PFSK-1 (cell line): ENCODE measurements around the gene SON. TPM values are rescaled to one million over a fixed set of nuclear protein-coding genes. Genes with fewer than 3 reads are reported as not detected.
A peak's percentile ranks its signal among the peaks of the same experiment; 100 is the strongest.

ENCODE experiments used
- FOXP2 ChIP-seq: optimal IDR thresholded peaks from 2 replicates; pipeline ENCODE3; 2011; ENCODE audit warnings: borderline replicate concordance, control low read depth, inconsistent platforms; ENCODE audit not compliant: insufficient read depth; ENCODE audit errors: extremely low read length, extremely low read depth
- POLR2AphosphoS5 ChIP-seq: IDR thresholded peaks from 2 replicates; pipeline ENCODE4 v1.6.1; 2012; ENCODE audit warnings: low read depth, mild to moderate bottlenecking, control low read depth, low read length, moderate library complexity
- SIN3A ChIP-seq: IDR thresholded peaks from 2 replicates; pipeline ENCODE4 v1.6.1; 2012; ENCODE audit warnings: mild to moderate bottlenecking, low read length, moderate library complexity, borderline replicate concordance; ENCODE audit not compliant: insufficient read depth
- TAF1 ChIP-seq: IDR thresholded peaks from 2 replicates; pipeline ENCODE4 v1.6.1; 2012; ENCODE audit warnings: low read length, control low read depth, borderline replicate concordance; ENCODE audit not compliant: insufficient read depth
- polyA plus RNA-seq: library from polyadenylated mRNA; unstranded; fragments of >200 nt; gene quantifications from one replicate; pipeline ENCODE4 v1.2.1, GENCODE V29; 2012; ENCODE audit warnings: low read depth, missing spikeins; ENCODE audit not compliant: insufficient read length
- TF ChIP-seq, protein P1 (sequence below), 2 experiments: IDR thresholded peaks; 2 replicates each; pipeline versions ENCODE4 v1.6.1 to v1.8.0; 2011 to 2012; ENCODE audit warnings: low read depth in 2 of 2, low read length in 2 of 2, control low read depth in 1 of 2, inconsistent platforms in 1 of 2, mild to moderate bottlenecking in 1 of 2, moderate library complexity in 1 of 2; ENCODE audit not compliant: insufficient read depth in 1 of 2

SON gene, protein sequence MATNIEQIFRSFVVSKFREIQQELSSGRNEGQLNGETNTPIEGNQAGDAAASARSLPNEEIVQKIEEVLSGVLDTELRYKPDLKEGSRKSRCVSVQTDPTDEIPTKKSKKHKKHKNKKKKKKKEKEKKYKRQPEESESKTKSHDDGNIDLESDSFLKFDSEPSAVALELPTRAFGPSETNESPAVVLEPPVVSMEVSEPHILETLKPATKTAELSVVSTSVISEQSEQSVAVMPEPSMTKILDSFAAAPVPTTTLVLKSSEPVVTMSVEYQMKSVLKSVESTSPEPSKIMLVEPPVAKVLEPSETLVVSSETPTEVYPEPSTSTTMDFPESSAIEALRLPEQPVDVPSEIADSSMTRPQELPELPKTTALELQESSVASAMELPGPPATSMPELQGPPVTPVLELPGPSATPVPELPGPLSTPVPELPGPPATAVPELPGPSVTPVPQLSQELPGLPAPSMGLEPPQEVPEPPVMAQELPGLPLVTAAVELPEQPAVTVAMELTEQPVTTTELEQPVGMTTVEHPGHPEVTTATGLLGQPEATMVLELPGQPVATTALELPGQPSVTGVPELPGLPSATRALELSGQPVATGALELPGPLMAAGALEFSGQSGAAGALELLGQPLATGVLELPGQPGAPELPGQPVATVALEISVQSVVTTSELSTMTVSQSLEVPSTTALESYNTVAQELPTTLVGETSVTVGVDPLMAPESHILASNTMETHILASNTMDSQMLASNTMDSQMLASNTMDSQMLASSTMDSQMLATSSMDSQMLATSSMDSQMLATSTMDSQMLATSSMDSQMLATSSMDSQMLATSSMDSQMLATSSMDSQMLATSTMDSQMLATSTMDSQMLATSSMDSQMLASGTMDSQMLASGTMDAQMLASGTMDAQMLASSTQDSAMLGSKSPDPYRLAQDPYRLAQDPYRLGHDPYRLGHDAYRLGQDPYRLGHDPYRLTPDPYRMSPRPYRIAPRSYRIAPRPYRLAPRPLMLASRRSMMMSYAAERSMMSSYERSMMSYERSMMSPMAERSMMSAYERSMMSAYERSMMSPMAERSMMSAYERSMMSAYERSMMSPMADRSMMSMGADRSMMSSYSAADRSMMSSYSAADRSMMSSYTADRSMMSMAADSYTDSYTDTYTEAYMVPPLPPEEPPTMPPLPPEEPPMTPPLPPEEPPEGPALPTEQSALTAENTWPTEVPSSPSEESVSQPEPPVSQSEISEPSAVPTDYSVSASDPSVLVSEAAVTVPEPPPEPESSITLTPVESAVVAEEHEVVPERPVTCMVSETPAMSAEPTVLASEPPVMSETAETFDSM (N-terminal part only)
- 70.3 TPM for polyA plus RNA-seq

DNA sequence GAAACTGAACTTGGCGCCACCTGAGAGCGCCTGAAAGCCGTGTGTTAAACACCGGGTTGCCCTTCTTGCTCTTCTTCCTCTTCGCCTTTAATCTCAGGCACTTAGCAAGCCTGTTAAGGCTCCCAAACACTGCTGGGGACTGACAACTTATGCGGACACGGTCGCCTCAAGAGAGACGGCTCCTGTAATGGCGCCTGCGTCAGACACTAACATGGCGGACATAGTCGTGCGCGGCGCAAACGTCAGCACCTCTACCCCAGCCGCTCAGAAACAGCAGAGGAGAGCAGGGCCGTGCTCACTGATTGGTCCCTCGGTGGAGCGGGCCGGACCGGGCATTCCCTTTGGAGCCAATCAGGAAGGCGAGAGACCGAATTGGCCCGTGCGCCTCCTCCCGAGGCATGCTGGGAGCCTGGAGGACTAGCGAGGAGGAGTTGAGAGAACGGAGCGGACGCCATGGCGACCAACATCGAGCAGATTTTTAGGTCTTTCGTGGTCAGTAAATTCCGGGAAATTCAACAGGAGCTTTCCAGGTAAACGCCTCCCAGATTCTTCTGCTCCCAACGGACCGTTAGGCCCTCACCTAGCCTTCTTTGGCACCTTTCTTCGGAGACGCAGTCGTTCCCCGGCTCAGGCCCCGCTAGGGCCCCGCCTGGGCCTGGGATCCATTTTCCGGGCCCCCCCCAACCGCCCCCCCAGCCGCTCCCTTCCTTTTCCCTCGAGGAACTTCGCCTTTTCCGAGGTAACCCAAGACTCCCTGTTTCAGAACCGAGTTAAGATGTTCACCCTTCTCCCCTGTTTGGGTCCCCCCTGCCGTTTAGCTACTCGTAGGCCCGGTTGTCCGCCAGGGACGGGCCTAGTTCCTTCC is at the start of gene SON:
Gene SON, plus strand, starts transcription at position 399 of the 865 bp plus-strand sequence. Its CDS starts 55 bp downstream, at position 454.
- TF ChIP-seq FOXP2 (peak; percentile 35), POLR2AphosphoS5 (peak; percentile 93), TAF1 (peak; percentile 79), SIN3A (peak; percentile 14; the same call in 1 of the 2 replicates)
- TF ChIP-seq, protein P1, sequence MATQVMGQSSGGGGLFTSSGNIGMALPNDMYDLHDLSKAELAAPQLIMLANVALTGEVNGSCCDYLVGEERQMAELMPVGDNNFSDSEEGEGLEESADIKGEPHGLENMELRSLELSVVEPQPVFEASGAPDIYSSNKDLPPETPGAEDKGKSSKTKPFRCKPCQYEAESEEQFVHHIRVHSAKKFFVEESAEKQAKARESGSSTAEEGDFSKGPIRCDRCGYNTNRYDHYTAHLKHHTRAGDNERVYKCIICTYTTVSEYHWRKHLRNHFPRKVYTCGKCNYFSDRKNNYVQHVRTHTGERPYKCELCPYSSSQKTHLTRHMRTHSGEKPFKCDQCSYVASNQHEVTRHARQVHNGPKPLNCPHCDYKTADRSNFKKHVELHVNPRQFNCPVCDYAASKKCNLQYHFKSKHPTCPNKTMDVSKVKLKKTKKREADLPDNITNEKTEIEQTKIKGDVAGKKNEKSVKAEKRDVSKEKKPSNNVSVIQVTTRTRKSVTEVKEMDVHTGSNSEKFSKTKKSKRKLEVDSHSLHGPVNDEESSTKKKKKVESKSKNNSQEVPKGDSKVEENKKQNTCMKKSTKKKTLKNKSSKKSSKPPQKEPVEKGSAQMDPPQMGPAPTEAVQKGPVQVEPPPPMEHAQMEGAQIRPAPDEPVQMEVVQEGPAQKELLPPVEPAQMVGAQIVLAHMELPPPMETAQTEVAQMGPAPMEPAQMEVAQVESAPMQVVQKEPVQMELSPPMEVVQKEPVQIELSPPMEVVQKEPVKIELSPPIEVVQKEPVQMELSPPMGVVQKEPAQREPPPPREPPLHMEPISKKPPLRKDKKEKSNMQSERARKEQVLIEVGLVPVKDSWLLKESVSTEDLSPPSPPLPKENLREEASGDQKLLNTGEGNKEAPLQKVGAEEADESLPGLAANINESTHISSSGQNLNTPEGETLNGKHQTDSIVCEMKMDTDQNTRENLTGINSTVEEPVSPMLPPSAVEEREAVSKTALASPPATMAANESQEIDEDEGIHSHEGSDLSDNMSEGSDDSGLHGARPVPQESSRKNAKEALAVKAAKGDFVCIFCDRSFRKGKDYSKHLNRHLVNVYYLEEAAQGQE (IDR thresholded peaks at IDR 0.05; ENCODE audit: insufficient read depth in 1 of 2, low read depth in 2 of 2, low read length in 2 of 2), result no peak

DNA sequence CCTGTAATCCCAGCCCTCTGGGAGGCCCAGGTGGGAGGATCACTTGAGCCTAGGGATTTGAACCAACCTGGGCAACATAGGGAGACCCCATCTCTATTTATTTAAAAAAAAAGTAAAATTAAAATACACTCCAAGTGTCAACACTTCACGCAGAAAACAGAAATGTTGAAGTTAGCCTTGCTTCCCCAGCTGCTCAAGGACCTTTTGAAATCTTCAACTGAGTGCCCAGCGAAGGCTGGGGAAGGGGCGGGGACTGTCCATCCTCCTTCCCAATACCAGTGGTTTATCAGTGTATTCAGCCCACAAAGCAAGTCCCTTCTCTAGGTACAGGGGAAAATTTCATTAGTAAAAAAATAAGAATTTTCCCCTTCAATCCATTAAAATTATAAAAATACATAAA is 49.1 kb upstream of the SON start:
- TF ChIP-seq SIN3A, result no peak
- TF ChIP-seq POLR2AphosphoS5, result no peak
- no peak for TF ChIP-seq TAF1
- TF ChIP-seq, protein P1 (IDR thresholded peaks at IDR 0.05; ENCODE audit: insufficient read depth in 1 of 2, low read depth in 2 of 2, low read length in 2 of 2), result no peak
- TF ChIP-seq FOXP2, result no peak

- no peak for TF ChIP-seq TAF1
- TF ChIP-seq FOXP2, result no peak
- no peak for TF ChIP-seq POLR2AphosphoS5
- TF ChIP-seq, protein P1 (IDR thresholded peaks at IDR 0.05; ENCODE audit: insufficient read depth in 1 of 2, low read depth in 2 of 2, low read length in 2 of 2), result no peak
- TF ChIP-seq SIN3A, result no peak
These were observed 47.1 kb upstream of the SON start for GRCh38 chr21:33495743-33496142.

- no peak for TF ChIP-seq POLR2AphosphoS5
- TF ChIP-seq TAF1, result no peak
- TF ChIP-seq, protein P1 (IDR thresholded peaks at IDR 0.05; ENCODE audit: insufficient read depth in 1 of 2, low read depth in 2 of 2, low read length in 2 of 2), result no peak
- no peak for TF ChIP-seq FOXP2
- no peak for TF ChIP-seq SIN3A
These were observed 46.5 kb upstream of the SON start for GRCh38 chr21:33496345-33496744.
